CD4-positive, alpha-beta T cell treated with Interleukin-17A for 1 hour (primary cell): ENCODE measurements around the gene DYSF.

ENCODE experiments used
- DNase-seq: peaks from one replicate; pipeline ENCODE4 v3.0.0-alpha.2; 2020

The DYSF gene

GRCh38 chr2:71581026-71581425, 127.7 kb downstream of the DYSF start:
- no peak for DNase-seq

DNA sequence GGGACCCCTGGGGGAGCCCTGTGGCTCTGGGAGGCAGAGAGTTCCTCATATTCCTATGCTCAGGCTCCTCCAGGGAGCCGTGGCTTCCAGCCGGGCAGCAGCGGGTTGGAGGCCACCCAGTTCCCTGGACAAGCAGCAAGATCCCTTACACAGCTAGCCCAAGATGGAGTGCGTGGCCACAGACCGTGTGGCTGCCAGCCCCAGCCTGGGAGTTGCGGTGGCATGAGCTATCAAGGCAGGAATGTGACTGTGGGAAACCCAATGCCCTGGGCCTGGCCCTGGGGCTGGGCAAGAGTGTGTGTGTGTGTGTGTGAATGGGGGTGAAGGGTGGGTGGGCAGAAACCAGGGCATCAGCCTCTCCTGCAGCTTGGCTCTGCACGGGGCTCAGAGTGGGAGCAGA, 130.5 kb downstream of the DYSF start:
- DNase-seq = no peak

- no peak for DNase-seq
These were observed 133.1 kb downstream of the DYSF start for GRCh38 chr2:71586471-71586870.

DNA sequence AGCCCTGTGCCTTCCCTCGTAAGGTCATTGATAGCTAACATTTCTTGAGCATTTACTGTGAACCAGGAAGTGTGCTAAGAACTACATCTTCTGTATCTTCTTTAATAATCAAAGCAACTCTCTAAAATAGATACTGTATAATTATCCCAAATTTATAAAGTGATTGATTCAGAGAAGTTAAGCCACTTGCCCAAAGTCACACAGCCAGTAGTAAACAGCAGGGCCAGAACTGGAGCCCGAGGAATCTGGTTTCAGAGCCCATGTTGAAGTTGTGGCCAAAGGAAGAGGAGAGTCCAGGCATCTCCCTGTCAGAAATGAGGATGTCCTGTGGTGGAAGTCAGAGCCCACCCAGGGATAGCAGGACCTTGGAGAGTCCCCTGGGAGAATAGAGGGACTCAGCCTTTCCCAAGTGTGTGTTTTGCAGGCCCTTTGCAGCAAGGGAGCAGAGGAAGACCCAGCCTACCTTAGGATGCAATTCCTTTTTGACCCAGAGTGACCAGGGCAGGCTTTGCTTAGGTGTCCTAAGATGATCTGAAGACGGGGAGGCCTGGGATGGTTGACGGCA, 134.2 kb downstream of the DYSF start:
- DNase-seq = no peak

DNA sequence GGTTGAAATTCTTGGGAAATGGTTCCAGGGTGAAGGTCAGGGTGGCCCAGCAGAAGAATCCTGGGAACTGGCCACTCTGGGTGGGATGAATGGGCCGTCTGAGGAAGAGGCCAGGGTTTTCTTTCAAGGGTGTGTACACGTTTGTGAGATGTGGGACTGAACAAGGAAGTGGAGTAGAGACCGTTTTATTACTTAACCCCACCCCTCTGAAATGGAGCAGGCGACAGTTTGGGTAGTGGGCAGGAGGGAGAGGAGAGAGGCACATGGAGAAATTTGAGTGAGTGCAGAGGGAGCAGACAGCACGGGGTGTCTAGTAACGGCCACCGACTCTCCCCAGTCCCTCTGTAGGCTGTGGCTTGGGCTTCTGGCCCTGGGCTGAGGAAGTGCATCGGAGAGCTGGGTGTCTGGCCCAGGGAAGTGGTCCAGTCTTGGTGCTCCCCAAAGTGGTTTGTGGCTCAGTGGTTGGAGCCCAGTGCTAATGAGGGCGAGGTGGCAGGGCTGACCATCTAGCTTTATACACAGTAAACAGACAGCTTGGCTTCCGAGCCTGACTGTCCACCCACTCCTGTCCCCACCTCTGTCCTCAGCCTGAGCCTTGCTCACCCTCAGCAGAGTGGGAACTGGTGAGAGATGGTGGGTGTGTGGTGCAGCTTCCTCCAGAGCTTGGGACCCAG, 135.3 kb downstream of the DYSF start:
- DNase-seq = no peak

DNA sequence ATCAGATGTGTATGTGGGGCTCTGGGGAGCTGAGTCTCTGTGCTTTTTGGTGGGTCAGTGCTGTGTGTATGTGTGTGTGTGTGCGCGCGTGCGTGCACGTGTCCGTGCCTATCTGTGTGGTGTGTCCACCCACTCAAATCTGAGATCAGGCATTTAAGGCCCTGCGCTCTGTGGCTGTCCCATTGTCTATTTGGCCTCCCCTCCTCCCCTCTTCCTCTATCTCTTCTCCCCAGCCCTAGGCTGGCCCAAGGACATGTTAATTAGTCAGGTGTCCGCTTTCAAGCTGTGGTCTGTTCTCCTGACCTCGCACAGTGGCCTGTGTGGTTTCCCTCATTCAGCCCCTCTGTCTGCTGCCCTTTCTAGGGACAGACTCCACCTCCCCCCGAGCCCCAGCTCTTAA, 136.4 kb downstream of the DYSF start:
- no peak for DNase-seq

DNA sequence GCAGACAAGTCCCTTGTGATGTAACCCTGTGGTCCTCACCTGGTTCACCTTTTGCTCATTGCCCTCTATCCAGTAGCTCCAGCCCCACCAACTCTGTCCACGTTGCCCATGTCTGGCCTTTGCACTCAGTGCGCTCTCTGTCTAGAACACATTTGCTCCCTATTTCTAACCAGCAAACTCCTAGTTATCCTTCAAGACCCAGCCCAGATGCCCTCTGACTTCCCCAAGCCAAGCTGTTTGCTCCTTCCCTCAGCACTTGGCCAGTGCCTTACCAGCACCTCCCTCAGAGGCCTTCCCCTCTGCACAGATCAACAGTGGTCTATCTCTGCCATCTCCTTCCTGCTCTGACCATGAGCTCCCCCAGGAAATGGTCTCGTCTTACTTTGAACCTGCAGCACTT, 137.7 kb downstream of the DYSF start:
- DNase-seq = no peak

DNA sequence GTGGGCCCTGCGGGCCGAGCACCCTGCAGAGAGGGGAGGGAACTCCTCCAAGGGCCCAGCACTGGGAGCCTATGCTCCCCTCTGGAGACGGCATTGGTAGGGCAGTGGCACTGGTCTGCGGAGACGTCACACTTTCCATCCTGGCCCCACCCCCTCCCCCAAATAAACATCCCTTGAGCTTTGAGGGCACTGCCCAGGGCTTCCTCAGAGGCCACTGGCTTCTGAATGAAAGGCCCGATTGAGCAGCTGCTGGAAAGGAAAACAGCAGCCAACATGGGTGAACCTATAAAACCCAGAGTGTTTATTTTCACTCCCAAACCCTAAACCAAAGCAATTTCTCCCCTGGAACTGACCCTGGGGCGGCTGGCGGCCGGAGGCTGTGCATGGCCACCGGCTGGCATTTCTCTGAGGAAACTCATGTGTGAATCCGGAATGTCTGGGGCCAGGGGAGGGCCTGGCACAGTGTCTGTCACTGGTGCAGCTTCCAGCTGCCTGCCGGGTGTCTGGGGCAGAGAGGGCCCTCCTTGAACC, 138.9 kb downstream of the DYSF start:
- no peak for DNase-seq

- DNase-seq = no peak
These were observed 142.2 kb downstream of the DYSF start for GRCh38 chr2:71595569-71595968.

- DNase-seq = no peak
These were observed 142.7 kb downstream of the DYSF start for GRCh38 chr2:71596011-71596410.

DNA sequence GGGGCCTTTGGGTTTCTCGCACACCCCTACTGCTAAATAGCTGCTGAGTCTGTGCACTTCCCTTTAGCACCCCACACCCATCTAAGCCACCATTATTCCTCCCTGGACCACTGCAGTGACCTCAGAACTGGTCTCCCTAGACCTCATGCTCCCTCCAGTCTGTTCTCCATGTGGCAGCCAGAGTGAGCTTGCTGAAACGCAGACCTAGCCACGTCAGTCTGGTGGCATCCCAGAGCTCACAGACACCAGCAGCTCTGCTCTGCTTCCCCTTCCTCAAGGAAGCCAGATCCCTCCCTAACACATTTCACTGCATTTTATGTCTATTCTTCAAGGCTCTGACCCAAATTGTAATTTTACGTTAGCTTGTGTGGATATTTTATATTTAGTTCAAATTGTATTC, 144.4 kb downstream of the DYSF start:
- no peak for DNase-seq

DNA sequence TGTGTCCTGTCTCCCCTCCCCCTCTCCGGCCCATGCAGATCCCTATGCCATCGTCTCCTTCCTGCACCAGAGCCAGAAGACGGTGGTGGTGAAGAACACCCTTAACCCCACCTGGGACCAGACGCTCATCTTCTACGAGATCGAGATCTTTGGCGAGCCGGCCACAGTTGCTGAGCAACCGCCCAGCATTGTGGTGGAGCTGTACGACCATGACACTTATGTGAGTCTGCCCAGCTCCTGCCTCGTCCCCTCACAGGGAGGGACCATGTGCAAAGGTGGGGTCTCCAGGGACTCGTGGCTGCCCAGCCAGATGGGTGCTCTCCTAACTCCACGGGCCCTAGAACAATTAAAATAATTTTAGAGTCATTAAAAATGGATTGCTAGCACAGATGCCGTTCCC, 145.2 kb downstream of the DYSF start:
- no peak for DNase-seq

DNA sequence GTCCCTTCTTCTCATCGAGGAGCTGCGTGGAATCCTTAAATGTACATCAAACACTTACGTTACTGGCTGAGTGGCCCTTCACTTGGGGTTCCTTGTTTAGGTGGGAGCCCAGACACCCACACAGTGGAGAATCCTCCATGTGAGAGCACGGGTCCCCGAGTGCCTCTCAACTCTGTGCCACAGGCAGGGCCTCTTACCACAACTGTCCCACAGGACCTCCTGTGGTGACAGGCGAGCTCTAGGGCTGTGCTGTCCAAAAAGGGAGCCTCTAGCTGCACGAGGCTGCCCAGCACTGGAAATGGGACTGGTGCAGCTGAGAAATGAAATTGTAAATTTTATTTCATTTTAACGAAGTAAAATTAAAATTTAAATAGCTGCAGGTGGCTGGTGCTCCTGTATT, 145.7 kb downstream of the DYSF start:
- no peak for DNase-seq

DNA sequence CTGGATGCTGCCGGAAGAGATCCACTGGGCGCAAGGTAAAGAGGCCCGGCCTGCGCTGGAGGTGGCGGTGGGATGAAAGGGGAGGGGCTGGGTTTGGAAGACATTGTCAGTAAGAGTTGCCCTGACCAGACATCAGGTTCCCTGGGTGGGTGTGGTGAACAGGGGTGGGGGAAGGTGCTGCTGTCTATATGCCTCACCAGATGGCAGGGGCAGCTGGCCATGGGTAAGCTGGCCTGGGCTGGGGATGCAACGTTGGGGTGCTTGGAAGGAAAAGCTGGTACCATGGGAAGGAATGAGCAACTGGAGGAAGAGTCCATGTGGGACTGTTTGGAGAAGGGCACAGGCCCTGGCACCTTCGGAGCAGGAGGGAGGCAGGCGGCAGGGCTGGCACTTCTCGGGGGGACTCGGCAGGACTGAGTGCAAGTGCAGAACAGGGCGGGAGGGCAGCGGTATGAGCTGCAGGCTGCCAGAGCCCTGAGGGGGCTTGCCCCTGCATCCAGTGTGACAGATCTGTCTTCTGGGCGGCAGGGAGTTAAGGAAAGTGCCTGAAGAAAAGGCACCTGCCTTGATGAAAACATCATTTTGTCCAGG, 146.4 kb downstream of the DYSF start:
- DNase-seq = no peak

DNA sequence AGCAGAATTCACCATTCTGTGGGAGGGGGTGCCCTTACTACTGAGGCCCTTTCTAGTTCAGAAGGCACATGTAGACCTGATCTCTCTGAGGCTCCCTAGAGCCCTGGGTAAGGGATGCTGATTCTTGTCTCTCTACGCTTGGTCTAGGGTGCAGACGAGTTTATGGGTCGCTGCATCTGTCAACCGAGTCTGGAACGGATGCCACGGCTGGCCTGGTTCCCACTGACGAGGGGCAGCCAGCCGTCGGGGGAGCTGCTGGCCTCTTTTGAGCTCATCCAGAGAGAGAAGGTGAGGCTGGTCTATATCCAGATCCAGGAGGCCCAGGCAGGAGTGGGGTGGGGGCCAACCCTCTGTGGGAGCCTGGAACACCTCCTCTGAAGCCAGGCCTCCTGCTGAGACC, 147.2 kb downstream of the DYSF start:
- no peak for DNase-seq

GRCh38 chr2:71601136-71602114, 148.1 kb downstream of the DYSF start:
- DNase-seq = no peak

DNA sequence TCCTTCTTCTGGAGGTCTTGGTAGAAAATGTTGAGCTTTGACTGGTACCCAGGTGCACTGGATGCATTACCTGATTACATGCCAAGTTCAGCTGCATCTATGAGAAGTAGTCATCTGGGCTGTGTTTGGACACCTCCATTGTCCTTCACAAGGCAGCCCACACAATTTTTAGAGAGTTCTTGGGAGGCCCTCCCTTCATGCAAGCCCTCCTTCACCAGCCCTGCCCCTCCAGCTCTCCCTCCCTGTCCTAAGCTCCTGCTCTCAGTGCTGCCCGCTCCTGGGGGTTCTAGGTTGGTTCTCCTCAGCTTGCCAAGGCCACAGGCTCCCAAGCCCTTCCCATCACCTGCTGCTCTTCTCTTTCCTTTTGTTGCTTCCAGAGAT, 148.7 kb downstream of the DYSF start:
- DNase-seq = no peak

GRCh38 chr2:71602581-71602980, 149.2 kb downstream of the DYSF start:
- DNase-seq = no peak

- DNase-seq = no peak
These were observed 150.0 kb downstream of the DYSF start for GRCh38 chr2:71603311-71603811.

DNA sequence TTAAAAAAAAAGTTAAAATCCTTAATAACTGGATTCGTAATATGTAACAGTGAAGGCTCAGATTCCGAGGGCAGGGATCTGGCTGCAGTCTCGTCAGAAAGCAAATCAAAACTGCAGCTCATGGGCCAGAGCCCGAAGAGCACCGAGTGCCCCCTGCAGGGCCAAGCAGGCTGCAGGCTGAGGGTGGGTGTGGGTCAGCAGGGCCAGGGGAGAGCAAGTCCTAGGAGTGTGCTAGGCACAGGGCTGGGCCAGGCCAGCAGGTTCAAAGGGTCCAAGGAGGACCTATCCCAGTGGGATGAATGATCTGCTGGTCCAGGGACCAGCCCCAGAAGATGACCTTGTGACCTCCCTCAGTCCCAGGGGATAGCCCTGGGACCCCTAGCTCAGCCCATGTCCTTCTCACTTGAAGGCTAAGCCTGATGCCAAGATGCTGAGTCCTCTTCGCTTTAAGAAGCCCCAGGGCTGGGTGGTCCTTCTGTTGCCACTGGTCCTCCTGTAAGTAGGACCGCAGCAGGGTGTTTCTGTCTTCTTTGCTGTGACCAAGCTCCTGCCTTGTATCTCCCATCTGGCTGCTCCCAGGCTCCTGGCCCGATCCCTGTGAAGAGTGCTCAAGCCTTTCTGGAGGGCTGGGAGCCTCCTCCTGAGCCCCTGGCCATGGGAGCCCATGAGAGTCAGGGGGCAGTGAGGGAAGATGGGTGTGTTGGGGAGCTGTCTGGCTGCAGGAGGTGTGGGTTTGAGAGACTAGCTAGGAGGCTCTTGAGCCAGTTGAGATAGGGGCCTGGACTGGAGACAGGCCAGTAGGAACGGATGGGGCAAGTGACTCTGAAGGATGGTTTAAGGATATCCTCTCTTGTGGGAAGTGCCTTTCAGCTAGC, 150.7 kb downstream of the DYSF start:
- DNase-seq = no peak

- no peak for DNase-seq
These were observed 151.4 kb downstream of the DYSF start for GRCh38 chr2:71604726-71605120.

GRCh38 chr2:71605173-71605641, 151.8 kb downstream of the DYSF start:
- DNase-seq = no peak
